Smooth muscle cell (in vitro differentiated cells): ENCODE results near the gene EIF1B. TPM values are rescaled to one million over a fixed set of nuclear protein-coding genes. Genes with fewer than 3 reads are reported as not detected.

Source experiments
- DNase-seq: peaks from one replicate; lab custom pipeline; 2025; ENCODE audit not compliant: unreplicated experiment; lab: John Stamatoyannopoulos, UW
- H2AFZ ChIP-seq: fragments of 200-600 bp; sonication (generic); 2 replicates; pipeline ENCODE4 v1.6.0; 2016; ENCODE audit warnings: antibody characterized with exemption, low read depth, mild to moderate bottlenecking
- H3F3A ChIP-seq: fragments of 200-600 bp; sonication (generic); 2 replicates; pipeline ENCODE4 v1.6.0; 2017; ENCODE audit warnings: antibody characterized with exemption, low read depth
- H3K27ac ChIP-seq: fragments of 200-600 bp; sonication (generic); 2 replicates; pipeline ENCODE4 v1.5.1; 2016; ENCODE audit warnings: low read depth, mild to moderate bottlenecking
- H3K27me3 ChIP-seq: fragments of 200-600 bp; sonication (generic); 2 replicates; pipeline ENCODE4 v1.6.1; 2016; ENCODE audit warnings: low read depth, mild to moderate bottlenecking
- H3K36me3 ChIP-seq: fragments of 200-600 bp; sonication (generic); 2 replicates; pipeline ENCODE4 v1.5.1; 2016; ENCODE audit warnings: low read depth
- H3K4me1 ChIP-seq: fragments of 200-600 bp; sonication (generic); 2 replicates; pipeline ENCODE4 v1.5.1; 2016; ENCODE audit warnings: low read depth
- H3K4me2 ChIP-seq: fragments of 200-600 bp; sonication (generic); 2 replicates; pipeline ENCODE4 v1.6.0; 2016; ENCODE audit warnings: mild to moderate bottlenecking
- H3K4me3 ChIP-seq: fragments of 200-600 bp; sonication (generic); 2 replicates; pipeline ENCODE4 v1.5.1; 2016; ENCODE audit warnings: mild to moderate bottlenecking
- H3K79me2 ChIP-seq: fragments of 200-600 bp; sonication (generic); 2 replicates; pipeline ENCODE4 v1.6.0; 2016; ENCODE audit warnings: low read depth, mild to moderate bottlenecking
- H3K9ac ChIP-seq: fragments of 200-600 bp; sonication (generic); 2 replicates; pipeline ENCODE4 v1.6.0; 2016; ENCODE audit warnings: low read depth
- H3K9me3 ChIP-seq: fragments of 200-600 bp; sonication (generic); replicated peaks from 2 replicates; pipeline ENCODE4 v1.5.1; 2016; ENCODE audit warnings: low read depth
- H4K20me1 ChIP-seq: fragments of 200-600 bp; sonication (generic); 2 replicates; pipeline ENCODE4 v1.6.0; 2016; ENCODE audit warnings: low read depth
- WGBS: methylation state at CpG from one replicate; pipeline ENCODE4 v1.1.7; 2016; ENCODE audit warnings: low lambda C conversion rate; 5-methylcytosine and 5-hydroxymethylcytosine counted together
- polyA plus RNA-seq: library from polyadenylated mRNA; unstranded; fragments of >200 nt; fragmentation: Nextera tagmentation; extraction: Ambion mirVana; gene quantifications from 2 replicates; pipeline ENCODE4 v1.2.1, GENCODE V29; 2016
- total RNA-seq: library from RNA; depleted of rRNA; stranded (reverse); fragments of >200 nt; gene quantifications from 2 replicates; pipeline ENCODE4 v1.2.3, GENCODE V29; 2014
- TF ChIP-seq, protein P1 (sequence below): fragments of 200-600 bp; sonication (generic); IDR thresholded peaks from 2 replicates; pipeline ENCODE4 v1.5.1; 2017; ENCODE audit warnings: borderline replicate concordance, mild to moderate bottlenecking, antibody characterized with exemption; ENCODE audit not compliant: insufficient read depth, poor library complexity, severe bottlenecking

Gene EIF1B
- total and polyA plus RNA-seq, 2 experiments from 2014 or later, result 46.8 to 87.7 TPM

DNA sequence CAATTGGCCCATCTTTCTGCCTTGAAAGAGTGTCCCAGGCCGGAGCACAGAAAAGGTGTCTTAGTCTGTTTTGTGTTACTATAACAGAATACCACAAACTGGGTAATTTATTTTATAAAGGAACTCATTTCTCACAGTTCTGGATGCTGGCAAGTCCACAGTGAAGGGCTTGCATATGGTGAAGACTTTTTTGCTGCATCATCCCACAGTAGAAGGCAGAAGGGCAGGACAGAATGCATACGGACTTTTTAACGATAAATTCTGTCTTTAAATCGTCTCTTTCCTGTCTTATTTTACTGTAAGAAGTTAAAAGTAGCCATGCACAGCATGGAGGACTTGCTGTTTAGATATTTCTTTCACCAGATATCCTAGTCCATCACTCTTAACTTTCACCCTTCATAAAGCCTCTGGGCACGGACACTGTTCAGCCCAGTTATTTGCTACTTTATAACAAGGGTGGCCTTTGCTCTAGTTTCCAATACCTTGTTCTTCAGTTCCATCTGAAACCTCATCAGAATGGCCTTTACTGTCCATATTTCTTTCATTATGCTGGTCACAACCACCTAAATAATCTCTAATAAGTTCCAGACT is 10.3 kb upstream of the EIF1B start:
- no peaks in the 10 kb centered on the region for H4K20me1 ChIP-seq
- no peak overlapping the region for H3K27ac ChIP-seq
- H3K9ac ChIP-seq, result no peak overlapping the region
- H3K9me3 ChIP-seq, result no peaks in the 10 kb centered on the region
- no peak overlapping the region for H2AFZ ChIP-seq
- H3K36me3 ChIP-seq, result no peaks in the 10 kb centered on the region
- H3K4me1 ChIP-seq, result no peaks in the 10 kb centered on the region
- TF ChIP-seq, protein P1, sequence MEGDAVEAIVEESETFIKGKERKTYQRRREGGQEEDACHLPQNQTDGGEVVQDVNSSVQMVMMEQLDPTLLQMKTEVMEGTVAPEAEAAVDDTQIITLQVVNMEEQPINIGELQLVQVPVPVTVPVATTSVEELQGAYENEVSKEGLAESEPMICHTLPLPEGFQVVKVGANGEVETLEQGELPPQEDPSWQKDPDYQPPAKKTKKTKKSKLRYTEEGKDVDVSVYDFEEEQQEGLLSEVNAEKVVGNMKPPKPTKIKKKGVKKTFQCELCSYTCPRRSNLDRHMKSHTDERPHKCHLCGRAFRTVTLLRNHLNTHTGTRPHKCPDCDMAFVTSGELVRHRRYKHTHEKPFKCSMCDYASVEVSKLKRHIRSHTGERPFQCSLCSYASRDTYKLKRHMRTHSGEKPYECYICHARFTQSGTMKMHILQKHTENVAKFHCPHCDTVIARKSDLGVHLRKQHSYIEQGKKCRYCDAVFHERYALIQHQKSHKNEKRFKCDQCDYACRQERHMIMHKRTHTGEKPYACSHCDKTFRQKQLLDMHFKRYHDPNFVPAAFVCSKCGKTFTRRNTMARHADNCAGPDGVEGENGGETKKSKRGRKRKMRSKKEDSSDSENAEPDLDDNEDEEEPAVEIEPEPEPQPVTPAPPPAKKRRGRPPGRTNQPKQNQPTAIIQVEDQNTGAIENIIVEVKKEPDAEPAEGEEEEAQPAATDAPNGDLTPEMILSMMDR, result no peak
- WGBS, result 95% methylated on average over 5 of the region's 5 CpGs
- no peak overlapping the region for H3K4me2 ChIP-seq
- no peak for DNase-seq
- no peaks in the 10 kb centered on the region for H3F3A ChIP-seq
- no peaks in the 10 kb centered on the region for H3K79me2 ChIP-seq
- H3K27me3 ChIP-seq, result no peaks in the 10 kb centered on the region
- H3K4me3 ChIP-seq, result no peak overlapping the region

DNA sequence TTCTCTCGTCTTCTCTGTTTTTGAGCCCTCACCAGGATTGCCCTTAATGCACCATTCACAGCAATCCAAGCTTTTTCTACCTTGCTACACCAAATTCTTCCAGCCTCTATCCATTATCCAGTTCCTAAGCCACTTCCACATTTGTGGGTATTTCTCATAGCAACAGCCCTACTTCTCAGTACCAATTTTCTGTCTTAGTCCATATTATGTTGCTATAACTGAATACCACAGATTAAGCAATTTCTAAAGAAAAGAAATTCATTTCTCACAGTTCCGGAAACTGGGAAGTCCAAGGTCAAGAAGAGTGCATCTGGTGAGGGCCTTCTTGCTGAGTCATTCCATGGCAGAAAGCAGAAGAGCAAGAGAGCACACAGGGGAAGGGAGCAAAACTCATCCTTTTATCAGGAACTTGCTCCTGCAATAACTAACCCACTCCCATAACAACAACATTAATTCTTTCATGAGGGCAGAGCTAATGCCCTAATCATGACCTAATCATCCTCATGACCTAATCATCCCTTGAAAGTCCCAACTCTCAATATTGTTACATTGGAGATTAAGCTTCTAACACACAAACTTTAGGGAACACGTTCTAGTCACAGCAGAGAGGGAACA is 9.7 kb upstream of the EIF1B start:
- 74% methylated on average over 3 of the region's 3 CpGs for WGBS
- H3K4me2 ChIP-seq, result no peak overlapping the region
- H2AFZ ChIP-seq, result no peak overlapping the region

DNA sequence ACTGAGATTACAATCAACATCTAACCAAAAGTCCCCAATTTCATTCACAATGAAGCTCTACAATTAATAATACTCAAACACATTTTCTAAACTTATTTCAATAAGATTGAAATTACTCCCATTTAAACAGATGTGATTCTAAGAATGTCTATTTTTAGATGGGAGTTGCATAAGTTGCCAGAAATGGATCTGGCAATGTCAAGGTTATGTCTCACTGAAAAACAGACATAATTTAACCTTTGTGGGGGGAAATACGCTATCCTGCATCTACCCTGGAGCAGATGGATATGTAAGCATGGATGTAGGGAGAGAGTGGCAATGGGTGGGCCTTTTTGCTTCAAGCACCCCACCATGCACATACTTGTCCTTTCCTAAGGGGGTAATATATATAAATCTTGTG is 6.7 kb upstream of the EIF1B start:
- Histone ChIP-seq H3K4me1 (no peaks in the 10 kb centered on the region), H4K20me1 (no peaks in the 10 kb centered on the region), H3K27ac (no peak overlapping the region), H3K9me3 (no peaks in the 10 kb centered on the region), H3K27me3 (no peaks in the 10 kb centered on the region), H2AFZ (no peak overlapping the region), H3K4me2 (no peak overlapping the region), H3K9ac (no peak overlapping the region), H3F3A (no peaks in the 10 kb centered on the region), H3K4me3 (no peak overlapping the region), H3K79me2 (no peaks in the 10 kb centered on the region), H3K36me3 (no peaks in the 10 kb centered on the region)
- WGBS, result 87% methylated on average over 1 of the region's 1 CpG
- TF ChIP-seq, protein P1, result no peak
- no peak for DNase-seq

More for the DNA sequence above, 9.7 kb upstream of the EIF1B start:
- TF ChIP-seq, protein P1, result no peak
- Histone ChIP-seq H3K9ac (no peak overlapping the region), H4K20me1 (no peaks in the 10 kb centered on the region), H3K4me1 (no peaks in the 10 kb centered on the region), H3K79me2 (no peaks in the 10 kb centered on the region), H3K27ac (no peak overlapping the region), H3K36me3 (no peaks in the 10 kb centered on the region), H3K9me3 (no peaks in the 10 kb centered on the region), H3K27me3 (no peaks in the 10 kb centered on the region), H3K4me3 (no peak overlapping the region), H3F3A (no peaks in the 10 kb centered on the region)
- no peak for DNase-seq

- Histone ChIP-seq H3K36me3 (no peaks in the 10 kb centered on the region), H3K9ac (no peak overlapping the region), H3K27me3 (no peaks in the 10 kb centered on the region), H2AFZ (no peak overlapping the region), H3K27ac (no peak overlapping the region), H3K9me3 (no peaks in the 10 kb centered on the region), H3K4me2 (no peak overlapping the region), H3K79me2 (no peaks in the 10 kb centered on the region), H3K4me3 (no peak overlapping the region), H3F3A (no peaks in the 10 kb centered on the region), H4K20me1 (no peaks in the 10 kb centered on the region), H3K4me1 (no peaks in the 10 kb centered on the region)
- WGBS, result 95% methylated on average over 2 of the region's 2 CpGs
- DNase-seq, result no peak
- TF ChIP-seq, protein P1, result no peak
Observed at GRCh38 chr3:40304352-40304751, 5.2 kb upstream of the EIF1B start.
